ENCODE results near the gene RGS18.
"Not testable (repeated sequence)": the region's sequence is repeated elsewhere in the genome, so short reads cannot be mapped to it uniquely, and the experiment has no call there.

The RGS18 gene, protein sequence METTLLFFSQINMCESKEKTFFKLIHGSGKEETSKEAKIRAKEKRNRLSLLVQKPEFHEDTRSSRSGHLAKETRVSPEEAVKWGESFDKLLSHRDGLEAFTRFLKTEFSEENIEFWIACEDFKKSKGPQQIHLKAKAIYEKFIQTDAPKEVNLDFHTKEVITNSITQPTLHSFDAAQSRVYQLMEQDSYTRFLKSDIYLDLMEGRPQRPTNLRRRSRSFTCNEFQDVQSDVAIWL

DNA sequence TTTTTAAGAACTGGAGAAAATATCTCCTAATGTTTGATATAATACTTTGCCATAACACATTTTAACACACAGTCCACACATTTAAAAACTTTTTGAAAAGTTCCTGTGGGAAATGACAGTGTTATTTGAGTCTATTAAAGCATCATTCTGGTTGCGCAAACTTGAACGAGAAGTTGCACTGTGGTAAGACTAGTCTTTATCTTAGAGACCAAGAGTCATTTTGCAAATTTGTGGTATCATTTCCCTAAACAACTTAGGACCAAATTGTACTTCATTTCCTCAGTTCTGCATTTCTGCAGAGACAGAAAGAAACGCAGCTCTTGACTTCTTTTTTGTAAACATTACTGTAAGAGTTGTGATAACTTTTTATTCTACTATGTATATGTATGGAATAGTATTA lies at the start of gene RGS18:
Gene RGS18 (plus strand): TSS at position 282 of the 400 bp plus-strand sequence. CDS start 176 bp downstream, outside the sequence.
- no peak for DNase-seq (ENCODE audit: low spot score)

DNA sequence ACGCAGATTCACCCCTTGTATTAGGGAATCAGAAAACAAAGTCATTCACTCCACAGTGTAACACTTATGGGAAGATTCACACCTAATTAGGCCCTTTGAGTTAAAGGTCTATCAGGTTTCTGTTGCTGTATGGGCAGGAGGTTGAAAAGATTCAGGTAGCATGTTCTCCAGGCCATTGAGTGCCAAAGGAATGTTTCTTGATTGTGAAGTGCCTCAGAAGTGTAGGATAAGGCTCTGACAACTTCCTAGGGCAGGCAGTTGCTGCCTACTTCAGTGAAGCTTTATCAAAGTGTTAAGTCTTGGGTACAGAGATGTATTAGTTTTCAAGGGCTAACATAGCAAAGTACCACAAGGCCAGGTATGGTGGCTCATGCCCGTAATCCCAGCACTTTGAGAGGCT lies 48.7 kb upstream of the RGS18 start:
- no peak for DNase-seq (ENCODE audit: low spot score)

DNA sequence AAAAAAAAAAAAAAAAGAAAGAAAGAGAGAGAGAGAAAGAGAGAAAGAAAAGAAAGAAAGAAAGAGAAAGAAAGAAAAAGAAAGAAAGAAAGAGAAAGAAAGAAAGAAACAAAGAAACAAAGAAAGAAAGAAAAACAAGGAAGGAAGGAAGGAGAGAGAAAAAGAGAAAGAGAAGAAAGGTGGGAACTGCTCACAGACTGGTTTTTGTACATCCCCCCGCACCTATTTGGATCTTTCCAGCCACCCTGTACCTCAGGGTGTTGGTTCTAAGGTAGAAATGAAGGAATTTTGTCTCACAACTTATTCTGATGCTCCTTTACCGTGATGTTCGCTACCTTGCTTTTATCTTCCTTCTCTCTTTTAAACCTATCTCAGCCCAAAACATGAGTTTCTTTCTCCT lies 43.3 kb upstream of the RGS18 start:
- no peak for DNase-seq (ENCODE audit: low spot score)

DNA sequence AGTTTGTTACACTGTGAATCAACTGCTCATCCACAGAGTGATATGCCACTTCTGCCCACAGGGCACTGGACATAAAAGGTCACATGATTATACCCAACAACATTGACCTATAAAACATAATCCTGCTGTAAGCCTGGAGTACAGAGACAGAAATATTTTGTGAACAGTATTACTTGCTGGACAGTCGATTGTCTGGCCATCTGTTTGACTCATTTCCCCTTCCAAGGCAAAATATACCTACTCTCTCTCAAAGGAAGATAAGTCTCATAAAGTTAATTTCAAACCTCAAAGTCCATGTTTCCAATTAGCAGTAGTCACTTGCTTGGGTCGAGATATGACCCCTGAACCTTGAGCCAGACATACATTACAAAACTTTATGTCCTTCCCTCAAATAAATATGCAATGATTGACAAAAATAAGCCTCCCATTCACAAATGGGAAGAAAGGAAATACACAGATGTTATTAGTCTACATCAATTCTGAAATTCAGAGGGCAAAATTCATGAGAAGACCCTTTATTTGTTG lies 39.3 kb upstream of the RGS18 start:
- no peak for DNase-seq (ENCODE audit: low spot score)

DNA sequence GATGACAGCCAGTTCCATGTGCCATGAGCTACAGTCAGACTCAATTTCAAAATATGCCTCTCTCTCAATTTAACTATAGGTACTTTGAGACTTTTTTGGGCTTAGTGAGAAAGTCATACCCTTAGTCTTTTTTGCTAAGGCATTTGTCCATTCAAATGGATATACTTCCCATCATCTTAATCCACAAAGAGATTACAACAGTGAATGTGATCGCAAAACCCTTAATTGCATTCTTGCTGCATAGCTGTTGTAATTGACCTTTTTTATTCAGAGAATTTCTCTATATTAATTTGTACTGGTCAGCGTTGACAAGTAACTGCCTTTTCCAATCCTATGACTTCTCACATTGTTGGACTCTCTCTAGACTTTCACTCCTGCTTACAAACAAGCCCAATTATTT lies 38.6 kb upstream of the RGS18 start:
- DNase-seq (ENCODE audit: low spot score), result no peak

DNA sequence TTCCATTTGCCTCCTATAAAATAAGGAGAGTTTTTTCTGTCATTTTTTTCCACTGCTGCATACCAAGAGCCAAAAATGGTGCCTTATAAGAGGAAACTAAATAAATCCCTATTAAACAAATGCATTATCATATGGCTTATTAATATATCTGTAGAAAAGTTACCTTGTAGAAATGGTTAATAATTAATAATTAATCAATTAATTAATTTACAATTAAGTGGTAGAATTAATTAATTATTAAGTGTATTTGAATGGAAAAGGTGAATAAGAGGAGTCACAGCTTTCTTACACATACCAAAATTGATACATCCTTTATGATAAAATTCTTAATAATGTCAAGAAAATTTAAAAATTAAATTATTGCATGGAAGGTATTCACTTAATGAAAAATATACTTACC lies 35.6 kb upstream of the RGS18 start:
- no peak for DNase-seq (ENCODE audit: low spot score)

DNA sequence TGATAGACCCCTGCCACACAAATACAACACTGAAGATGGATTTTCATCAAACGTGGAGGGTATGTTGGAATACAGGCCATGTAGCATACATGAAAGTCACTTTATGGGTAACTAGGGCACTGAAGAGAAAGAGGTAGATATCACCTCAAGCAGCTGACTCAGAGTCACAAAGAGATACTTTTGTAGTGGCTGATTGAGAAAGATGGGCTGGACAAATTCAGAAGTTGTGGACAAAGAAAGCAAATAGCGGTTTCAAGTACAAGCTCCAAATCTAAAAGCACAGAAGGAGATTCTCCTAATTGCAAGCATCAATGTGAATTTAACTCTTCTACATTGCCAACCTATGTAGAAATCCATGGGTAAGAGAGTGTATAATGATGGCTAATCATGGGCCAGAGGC lies 35.0 kb upstream of the RGS18 start:
- no peak for DNase-seq (ENCODE audit: low spot score)

DNA sequence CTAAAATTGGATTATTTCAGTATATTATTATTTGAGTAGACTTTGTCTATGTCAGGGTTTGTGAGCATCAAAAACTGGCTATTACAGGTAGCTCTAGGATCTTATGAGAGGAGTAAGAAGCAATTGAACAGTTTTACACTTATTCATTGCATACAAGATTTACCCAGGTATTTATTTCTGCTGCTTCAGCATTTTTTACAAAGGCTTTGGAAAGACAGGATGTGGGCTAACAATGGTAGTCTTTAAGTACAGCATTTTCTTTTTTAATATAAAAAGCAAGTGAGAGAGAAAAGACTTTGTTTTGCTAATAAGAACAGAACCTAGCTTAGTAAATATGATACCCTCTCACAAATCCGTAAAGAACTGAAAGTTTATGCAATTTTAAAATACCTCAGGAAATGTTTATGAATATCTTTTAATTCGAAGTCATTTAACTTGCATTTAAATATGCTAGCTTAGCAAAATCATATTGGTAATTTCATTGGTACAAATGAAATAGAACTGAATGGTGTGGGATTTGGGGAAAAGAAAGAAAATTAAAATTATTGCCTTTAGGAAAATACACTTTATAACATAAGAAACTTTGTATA lies 32.1 kb upstream of the RGS18 start:
- DNase-seq (ENCODE audit: low spot score), result no peak

DNA sequence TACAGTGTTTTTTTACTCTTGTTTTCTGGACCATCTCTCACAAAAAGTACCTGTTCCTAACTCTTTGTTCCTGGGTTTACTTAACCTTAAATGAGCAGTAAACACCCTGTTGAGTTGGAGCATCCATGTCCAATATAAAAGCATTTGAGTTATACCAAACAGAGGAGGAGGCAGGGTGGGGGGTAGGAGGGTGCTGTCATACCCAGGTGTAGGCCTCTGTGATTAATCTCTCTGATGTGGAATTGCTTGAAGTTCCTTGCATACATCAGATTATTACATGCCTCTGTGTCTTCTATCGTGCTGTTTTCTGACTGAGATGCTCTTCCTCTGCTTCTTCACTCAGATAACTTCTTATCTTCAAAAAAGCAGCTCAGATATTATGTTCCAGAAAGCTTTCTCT lies 28.1 kb upstream of the RGS18 start:
- no peak for DNase-seq (ENCODE audit: low spot score)

DNA sequence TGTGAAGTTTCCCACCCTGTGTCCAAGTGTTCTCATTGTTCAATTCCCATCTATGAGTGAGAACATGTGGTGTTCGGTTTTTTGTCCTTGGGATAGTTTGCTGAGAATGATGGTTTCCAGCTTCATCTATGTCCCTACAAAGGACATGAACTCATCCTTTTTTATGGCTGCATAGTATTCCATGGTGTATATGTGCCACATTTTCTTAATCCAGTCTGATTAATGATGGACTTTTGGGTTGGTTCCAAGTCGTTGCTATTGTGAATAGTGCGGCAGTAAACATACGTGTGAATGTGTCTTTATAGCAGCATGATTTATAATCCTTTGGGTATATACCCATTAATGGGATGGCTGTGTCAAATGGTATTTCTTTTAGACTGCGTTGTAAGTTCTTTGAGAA lies 27.4 kb upstream of the RGS18 start:
- not testable (repeated sequence) for DNase-seq (ENCODE audit: low spot score)

DNA sequence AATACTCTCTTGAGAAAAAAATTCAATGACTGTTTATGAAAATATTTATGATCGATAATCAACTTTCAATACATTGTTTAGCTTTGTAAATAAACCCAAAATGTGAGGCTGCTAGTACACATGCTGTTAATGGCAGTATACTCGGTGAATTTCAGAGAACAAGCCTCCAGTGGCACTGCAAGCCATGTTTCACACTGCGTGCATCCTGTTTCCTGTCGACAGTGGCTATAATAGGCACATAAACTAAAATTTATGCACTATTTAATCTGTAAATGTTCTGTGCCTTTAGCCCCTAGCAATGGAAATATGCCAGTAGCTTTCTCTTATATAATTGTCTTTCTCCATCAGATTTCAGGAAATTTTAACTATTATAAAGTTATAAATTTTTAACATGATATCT lies 26.3 kb upstream of the RGS18 start:
- DNase-seq (ENCODE audit: low spot score), result no peak

DNA sequence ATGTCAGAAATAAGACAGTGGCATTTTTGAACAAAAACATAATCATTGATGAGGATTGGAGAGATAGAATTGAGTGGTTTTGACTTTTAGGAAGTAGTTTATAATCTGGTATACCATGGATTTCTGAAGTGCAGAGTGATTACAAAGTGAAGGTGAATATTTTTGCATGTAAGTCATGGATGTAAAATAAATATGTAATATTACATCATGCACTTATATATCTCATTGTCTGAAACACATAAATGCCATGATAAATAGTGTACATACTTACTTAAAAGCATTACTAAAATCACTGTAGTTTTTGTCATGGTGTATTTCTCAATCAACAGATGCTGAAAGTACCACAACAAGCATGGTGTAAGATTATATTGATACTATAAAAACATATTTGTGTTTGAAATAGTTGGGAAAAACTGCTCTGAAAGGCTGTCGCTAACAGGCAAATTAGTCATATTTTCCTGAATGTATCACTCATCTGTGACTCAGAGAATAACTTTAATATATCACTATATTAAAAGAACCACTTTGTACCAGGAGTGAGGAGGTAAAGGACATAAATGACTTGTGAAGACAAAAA lies 24.8 kb upstream of the RGS18 start:
- no peak for DNase-seq (ENCODE audit: low spot score)

DNA sequence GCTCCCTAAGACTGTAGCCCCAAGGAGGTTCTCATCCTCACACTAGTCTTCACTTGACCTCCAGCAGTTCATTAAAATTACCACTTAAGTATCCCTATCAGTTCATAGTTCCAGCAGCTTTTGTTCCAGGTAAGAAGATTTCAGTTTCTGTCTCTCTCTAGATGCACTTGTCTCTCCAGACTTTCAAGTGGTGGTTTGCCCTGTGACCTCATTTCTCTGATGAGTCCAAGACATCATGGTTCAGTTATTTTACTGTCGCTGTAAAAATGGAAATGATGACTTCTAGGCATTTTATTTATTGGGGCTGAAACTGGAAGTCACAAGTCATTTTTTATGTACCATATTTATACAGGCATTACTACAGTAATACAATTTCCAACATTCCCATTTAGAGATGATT lies 17.9 kb upstream of the RGS18 start:
- DNase-seq (ENCODE audit: low spot score), result no peak

DNA sequence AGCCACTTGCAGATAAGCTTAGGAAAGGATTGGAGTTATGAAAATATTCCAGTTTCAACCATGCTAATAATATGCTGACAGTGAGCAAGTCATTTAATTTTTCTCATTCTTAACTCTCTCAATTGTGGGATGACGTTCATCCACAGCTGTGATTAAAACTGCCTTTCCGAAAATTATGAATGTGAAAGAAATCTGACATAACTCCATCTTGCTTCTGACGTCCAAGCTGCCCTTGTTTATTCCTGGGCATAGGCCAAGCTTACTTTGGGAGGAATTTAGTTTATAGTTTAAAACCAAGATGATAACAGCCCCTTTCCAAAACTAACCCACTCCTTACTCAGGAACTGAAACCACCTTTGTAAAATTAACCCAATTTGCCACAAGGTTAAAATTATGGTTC lies 11.0 kb upstream of the RGS18 start:
- DNase-seq (ENCODE audit: low spot score), result no peak

DNA sequence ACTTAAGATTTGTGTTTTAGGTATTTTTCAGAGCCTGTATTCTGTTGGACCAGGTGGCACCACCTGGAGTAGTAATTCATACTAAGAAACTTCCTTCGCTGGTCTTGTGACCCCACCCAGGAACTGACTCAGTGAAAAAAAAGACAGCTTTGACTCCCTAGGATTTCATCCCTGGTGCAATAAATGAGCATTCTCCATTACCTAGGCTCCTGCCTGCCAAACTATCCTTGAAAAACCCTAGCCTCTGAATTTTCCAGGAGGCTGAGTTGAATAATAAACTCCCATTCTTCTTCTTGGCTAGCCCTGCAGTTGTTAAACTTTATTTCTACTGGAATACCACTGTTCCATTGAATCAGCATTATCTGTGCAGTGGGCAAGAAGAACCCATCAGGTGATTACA lies 10.6 kb upstream of the RGS18 start:
- DNase-seq (ENCODE audit: low spot score), result no peak

DNA sequence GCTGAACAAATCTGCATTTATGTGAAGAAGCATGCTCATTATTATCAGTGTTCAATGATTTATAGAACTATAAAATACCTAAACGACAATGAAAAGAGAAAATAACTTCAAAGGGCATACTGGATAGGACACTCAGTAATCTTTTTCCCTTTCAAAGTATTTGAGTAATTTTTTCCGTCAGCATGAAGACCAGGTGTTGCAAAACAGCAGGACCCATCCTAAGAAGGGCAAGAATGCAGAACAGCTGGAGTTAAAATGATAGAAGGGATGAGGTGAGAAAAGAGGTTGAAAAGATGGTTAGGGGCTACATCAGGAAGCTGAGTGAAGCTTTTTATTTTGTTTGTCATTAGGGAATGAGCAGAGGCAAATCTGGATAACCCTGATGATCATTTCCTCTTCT lies 7.1 kb upstream of the RGS18 start:
- DNase-seq (ENCODE audit: low spot score), result no peak

DNA sequence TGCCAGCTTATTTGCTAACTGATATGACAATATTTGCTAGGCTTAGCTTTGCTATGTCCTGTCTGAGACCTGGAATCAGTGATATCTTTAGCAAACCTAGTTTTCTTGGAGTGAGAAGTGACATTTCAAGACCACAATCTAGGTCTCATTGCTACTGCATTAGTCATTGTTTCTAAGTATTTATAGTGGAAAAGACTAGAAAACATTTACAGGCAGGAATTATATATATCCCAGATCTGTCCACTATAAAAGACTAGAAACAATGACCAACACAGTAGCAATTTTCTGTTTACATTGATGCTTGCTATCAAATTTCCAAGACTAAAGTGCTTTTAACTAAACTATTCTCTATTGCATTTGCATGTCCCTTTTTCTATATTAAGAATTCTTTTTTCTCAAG lies 5.0 kb upstream of the RGS18 start:
- no peak for DNase-seq (ENCODE audit: low spot score)

DNA sequence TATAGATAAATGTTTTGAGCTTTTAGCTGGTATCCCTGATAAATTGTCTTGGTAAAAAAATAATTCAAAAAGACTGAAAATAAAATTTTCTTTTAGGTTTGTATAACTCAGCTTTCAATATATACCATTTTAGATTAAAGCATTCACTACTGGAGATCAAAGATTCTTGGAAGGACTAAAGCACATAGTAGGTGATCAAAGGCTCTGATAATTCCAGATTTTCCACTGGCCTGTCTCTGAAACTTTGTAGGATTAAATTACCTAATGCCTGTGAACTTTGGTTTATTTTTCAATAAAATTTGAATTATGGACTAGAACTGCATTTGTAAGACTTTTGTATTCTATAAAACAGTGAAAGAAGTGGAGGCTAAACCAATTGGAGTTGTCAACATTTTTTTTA lies 1.2 kb upstream of the RGS18 start:
- DNase-seq (ENCODE audit: low spot score), result no peak

DNA sequence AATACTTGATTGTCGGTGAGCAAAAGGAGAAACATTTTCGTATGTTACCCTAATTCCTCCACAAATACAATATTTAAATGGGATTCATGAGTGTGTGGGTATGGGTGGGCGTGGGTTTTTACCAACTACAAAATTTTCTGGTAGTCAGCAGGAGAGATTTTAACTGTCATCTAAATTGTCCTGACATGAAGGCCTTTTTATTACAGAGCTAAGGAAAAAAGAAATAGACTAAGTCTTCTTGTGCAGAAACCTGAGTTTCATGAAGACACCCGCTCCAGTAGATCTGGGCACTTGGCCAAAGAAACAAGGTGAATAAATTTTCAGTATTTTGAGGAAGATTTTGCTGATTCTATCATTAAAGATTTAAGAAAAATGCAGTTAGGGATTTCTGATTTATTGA lies 752 bp downstream of the RGS18 start:
- no peak for DNase-seq (ENCODE audit: low spot score)

DNA sequence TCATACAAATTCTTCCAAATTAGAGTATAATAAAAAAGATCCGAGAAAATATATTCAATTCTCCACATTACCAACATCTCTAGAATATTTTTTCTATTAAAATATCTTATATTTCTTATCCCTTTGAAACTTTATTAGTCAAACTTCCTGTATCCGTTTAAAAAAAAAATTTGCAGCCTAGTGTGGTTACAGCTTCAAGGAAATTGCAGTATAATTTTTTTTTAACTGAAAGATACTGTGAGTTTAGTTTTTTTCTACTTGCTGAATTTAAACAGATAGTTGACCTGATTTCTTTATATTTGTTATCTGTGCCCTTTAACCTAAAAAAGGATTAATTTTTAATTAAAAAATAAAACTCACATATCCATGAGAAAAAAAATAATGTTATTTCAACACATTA lies 1.5 kb downstream of the RGS18 start:
- DNase-seq (ENCODE audit: low spot score), result no peak

DNA sequence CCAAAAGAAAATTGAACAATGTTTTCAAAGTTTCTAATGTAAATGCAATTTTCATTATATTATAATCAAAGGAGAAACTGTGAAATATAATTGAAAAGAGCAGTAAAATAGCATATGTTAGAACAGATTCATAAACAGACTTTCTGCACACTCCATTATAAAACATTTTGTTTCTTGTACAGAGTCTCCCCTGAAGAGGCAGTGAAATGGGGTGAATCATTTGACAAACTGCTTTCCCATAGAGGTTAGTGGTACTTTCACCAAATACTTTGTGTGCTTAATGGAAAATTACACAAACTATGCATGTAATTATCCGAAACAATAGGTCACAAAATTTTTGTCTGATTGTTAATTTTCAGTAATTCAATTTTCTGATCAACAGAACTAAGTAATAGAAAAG lies 1.9 kb downstream of the RGS18 start:
- no peak for DNase-seq (ENCODE audit: low spot score)

DNA sequence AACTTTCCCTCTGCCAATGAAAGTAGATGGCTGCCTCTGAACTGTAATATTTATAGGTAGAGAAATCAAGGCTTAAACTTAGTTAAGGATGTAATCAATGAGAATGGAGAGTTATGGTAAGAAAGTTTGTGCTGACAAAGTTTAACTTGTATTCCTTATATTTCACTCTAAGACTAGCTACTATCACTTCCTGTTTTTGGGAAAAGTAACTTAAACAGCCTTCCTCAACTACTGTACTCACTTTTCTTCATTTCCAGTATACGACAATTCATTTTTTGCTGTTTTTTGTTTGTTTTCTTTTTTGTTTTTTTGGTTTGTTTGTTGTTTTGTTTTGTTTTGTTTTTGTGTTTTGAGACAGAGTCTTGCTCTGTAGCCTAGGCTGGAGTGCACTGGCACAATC lies 3.7 kb downstream of the RGS18 start:
- no peak for DNase-seq (ENCODE audit: low spot score)

DNA sequence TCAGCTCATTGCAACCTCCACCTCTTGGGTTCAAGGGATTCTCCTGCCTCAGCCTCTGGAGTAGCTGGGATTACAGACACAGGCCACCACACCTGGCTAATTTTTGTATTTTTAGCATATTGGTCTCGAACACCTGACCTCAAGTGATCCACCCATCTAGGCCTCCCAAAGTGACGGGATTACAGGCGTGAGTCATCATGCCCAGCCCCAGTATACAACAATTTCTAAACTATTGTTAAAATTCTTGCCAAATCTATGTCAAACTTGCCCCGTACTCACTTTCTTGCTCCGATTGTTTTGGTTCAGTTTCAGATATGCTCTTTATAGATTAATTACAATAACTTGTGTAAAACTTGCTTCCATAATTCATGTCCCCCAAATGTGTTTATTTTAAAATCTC lies 4.1 kb downstream of the RGS18 start:
- no peak for DNase-seq (ENCODE audit: low spot score)

DNA sequence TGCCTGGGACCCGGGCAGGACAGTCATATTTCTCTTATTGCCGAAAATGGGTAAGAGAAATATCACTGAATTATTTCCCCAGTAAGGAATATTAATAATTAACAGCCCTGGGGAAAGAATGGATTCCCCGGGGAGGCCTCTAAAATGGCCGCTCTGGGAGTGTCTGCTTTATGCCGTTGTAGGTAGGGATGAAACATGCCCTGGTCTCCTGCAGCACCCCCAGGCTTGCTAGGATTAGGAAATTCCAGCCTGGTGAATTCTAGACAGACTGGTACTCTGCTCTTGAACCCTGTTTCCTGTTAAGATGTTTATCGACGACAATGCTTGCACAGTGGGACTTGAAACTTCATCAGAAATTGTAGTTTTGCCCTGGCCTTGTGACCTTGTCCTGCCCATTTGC lies 6.7 kb downstream of the RGS18 start:
- not testable (repeated sequence) for DNase-seq (ENCODE audit: low spot score)
